Left colon (tissue), 2 donors: ENCODE results near the gene MBTPS1. TPM values are rescaled to one million over a fixed set of nuclear protein-coding genes. Genes with fewer than 3 reads are reported as not detected.

Experiments used
- ATAC-seq: fragments of 200-7000 bp; cut with Tn5 transposase; one replicate; pipeline ENCODE4 v1.9.1; 2020; ENCODE audit warnings: mild to moderate bottlenecking, moderate library complexity
- DNase-seq, 2 donors: peaks; one replicate each; pipeline ENCODE4 v3.0.0-alpha.2; 2020
- intact Hi-C, 2 donors: fragments of 100-400 bp; cut with DNase I in 1 of 2; cut with micrococcal nuclease in 1 of 2; formaldehyde crosslinking; loops; one replicate each; pipeline versions ENCODE4 v1.11.2 to v1.14.0; 2022; cut with DNase I, micrococcal nuclease
- total RNA-seq, 2 donors: library from RNA; stranded (reverse); fragmentation: NEBNext Ultra II Directional; extraction: Animal tissue kit (Norgen Biotek cat#: 25700); gene quantifications; one replicate each; pipeline ENCODE4 v1.2.1, GENCODE V29; 2021
- donor health status: DM: no; HTN: no; CAD: no.
- donor health status: DM: yes; HTN: yes; CAD: no.

Gene MBTPS1
- total RNA-seq, 2 donors from 2014 or later: 68.5 to 73.8 TPM

- intact Hi-C loops: no loop called here
- ATAC-seq: no peak
- DNase-seq: no peak
These were observed 109.2 kb downstream of the MBTPS1 start for GRCh38 chr16:84007520-84007919.

- DNase-seq (no peak), ATAC-seq (no peak)
- intact Hi-C loops: no loop called here
These were observed 111.4 kb downstream of the MBTPS1 start for GRCh38 chr16:84005391-84005790.

GRCh38 chr16:84004442-84004841, 112.3 kb downstream of the MBTPS1 start:
- DNase-seq (no peak), ATAC-seq (no peak)
- intact Hi-C loops: no loop called here

Other genes with a start within 250 kb of the MBTPS1 start
- gene MLYCD, start 217.8 kb downstream of the MBTPS1 start, total RNA-seq: 1 to 10 TPM; 8.7 to 9.8 TPM
- 10 to 100 TPM; 14.5 to 14.7 TPM for gene OSGIN1, start 163.7 kb downstream of the MBTPS1 start, total RNA-seq
- gene NECAB2, start 148.7 kb downstream of the MBTPS1 start, total RNA-seq: 1 to 10 TPM in 1 of 2 donors, under 1 TPM in 1; 0.24 to 1.0 TPM
- gene SLC38A8, start 74.1 kb downstream of the MBTPS1 start, total RNA-seq: not detected
- 10 to 100 TPM; 11.5 to 13.2 TPM for gene HSDL1, start 28.2 kb upstream of the MBTPS1 start, total RNA-seq
- under 1 TPM; 0.09 to 0.34 TPM for gene DNAAF1, start 28.4 kb upstream of the MBTPS1 start, total RNA-seq
- gene TAF1C, start 70.1 kb upstream of the MBTPS1 start, total RNA-seq: 10 to 100 TPM; 33.1 to 36.8 TPM
- under 1 TPM in 1 of 2 donors, not detected in 1; 0.14 TPM for gene ADAD2, start 74.2 kb upstream of the MBTPS1 start, total RNA-seq
- gene KCNG4, start 123.1 kb upstream of the MBTPS1 start, total RNA-seq: not detected
- gene WFDC1, start 177.9 kb upstream of the MBTPS1 start, total RNA-seq: 10 to 100 TPM in 1 of 2 donors, 1 to 10 TPM in 1; 4.3 to 12.3 TPM